NT2/D1 (cell line): Measurements from ENCODE around the gene AK8.

Experiments used
- YY1 ChIP-seq: IDR thresholded peaks from 2 replicates; pipeline ENCODE4 v1.6.1; 2011; ENCODE audit not compliant: insufficient read length, insufficient read depth
- ZNF274 ChIP-seq: IDR thresholded peaks from 2 replicates; pipeline ENCODE4 v1.6.1; 2011; ENCODE audit warnings: mild to moderate bottlenecking, low read depth, low read length

DNA sequence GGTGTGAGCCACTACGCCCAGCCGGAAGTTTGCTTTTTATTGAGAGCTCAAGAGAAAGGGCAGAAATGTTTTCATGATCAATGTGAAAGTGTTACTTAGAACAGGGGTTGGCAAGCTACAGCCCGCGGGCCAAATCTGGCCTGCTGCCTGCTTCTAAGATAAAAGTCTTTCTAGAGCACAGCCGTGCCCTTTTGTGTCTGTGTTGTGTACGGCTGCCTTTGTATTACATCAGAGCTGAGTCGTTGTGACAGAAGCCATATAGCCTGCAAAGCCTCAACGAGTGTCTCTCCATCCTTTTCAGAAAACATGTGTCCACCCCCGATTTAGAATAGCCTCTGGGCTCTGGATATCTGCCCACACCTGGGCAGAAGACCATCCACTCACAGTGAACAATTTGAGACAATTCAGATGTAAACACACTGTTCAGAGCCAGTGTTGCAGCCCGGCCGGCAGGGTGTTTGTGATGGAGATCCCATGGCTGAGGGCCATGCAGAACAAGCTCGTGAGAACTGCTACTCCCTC lies 28.8 kb downstream of the AK8 start:
- TF ChIP-seq ZNF274 (no peak), YY1 (no peak)
